A549 (cell line): ENCODE data around the gene MEG3.

Experiments used
- CEBPB ChIP-seq, 2 experiments: fragments of >200 bp in 1 of 2; sonication (Bioruptor Twin) in 1 of 2; formaldehyde crosslinking in 1 of 2; IDR thresholded peaks; 2 replicates each; pipeline ENCODE4 v1.6.1; 2012 to 2016
- EP300 ChIP-seq, 2 experiments: fragments of >200 bp; sonication (Bioruptor Twin); formaldehyde crosslinking; IDR thresholded peaks; 2 replicates in 1 of 2; 3 replicates in 1 of 2; pipeline ENCODE4 v1.6.1; 2016 to 2017
- POLR2A ChIP-seq: IDR thresholded peaks from 2 replicates; pipeline ENCODE4 v1.6.1; 2012; ENCODE audit warnings: mild to moderate bottlenecking, low read length
- POLR2AphosphoS2 ChIP-seq: conservative IDR thresholded peaks from 2 replicates; pipeline ENCODE4 v1.6.1; 2012; ENCODE audit warnings: low read length, improper control_type of control experiment, inconsistent platforms
- RFX5 ChIP-seq: fragments of 450-650 bp; IDR thresholded peaks from 2 replicates; pipeline ENCODE4 v1.7.1; 2014; ENCODE audit warnings: antibody characterized with exemption, mild to moderate bottlenecking, moderate library complexity
- TF ChIP-seq, protein P1 (sequence below): fragments of >200 bp; sonication (Bioruptor Twin); formaldehyde crosslinking; IDR thresholded peaks from 3 replicates; pipeline ENCODE4 v1.5.1; 2016
- TF ChIP-seq, protein P2 (sequence below): IDR thresholded peaks from 2 replicates; pipeline ENCODE4 v1.6.1; 2012

DNA sequence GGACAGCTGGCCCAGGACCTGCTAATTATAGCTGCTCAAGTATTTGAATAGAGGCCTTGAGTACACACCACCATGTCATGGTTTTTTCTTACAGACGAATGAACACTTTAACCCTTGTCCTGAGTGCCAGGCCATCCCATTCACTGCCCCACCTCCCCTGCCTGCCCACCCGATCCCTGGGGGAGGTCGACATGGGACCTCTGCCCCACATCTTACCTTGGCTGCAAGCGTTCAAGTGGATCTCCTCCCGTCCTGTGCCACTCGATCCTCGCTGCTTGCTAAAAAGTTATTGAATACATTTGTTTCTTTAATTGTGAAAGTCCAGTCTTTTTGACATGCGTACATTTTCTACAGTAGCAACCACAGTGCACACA lies 67.3 kb downstream of the MEG3 start:
- TF ChIP-seq EP300 (IDR thresholded peaks at IDR 0.05) (no peak), RFX5 (no peak), POLR2AphosphoS2 (no peak), POLR2A (no peak), CEBPB (IDR thresholded peaks at IDR 0.05) (no peak)
- TF ChIP-seq, protein P1, sequence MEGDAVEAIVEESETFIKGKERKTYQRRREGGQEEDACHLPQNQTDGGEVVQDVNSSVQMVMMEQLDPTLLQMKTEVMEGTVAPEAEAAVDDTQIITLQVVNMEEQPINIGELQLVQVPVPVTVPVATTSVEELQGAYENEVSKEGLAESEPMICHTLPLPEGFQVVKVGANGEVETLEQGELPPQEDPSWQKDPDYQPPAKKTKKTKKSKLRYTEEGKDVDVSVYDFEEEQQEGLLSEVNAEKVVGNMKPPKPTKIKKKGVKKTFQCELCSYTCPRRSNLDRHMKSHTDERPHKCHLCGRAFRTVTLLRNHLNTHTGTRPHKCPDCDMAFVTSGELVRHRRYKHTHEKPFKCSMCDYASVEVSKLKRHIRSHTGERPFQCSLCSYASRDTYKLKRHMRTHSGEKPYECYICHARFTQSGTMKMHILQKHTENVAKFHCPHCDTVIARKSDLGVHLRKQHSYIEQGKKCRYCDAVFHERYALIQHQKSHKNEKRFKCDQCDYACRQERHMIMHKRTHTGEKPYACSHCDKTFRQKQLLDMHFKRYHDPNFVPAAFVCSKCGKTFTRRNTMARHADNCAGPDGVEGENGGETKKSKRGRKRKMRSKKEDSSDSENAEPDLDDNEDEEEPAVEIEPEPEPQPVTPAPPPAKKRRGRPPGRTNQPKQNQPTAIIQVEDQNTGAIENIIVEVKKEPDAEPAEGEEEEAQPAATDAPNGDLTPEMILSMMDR: no peak
- TF ChIP-seq, protein P2, sequence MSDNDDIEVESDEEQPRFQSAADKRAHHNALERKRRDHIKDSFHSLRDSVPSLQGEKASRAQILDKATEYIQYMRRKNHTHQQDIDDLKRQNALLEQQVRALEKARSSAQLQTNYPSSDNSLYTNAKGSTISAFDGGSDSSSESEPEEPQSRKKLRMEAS: no peak
